EH (cell line): ENCODE results near the gene CACNA2D4.

Experiments
- DNase-seq: peaks from one replicate; pipeline ENCODE4 v3.0.0-alpha.2; 2015; ENCODE audit warnings: low read depth

Gene CACNA2D4

GRCh38 chr12:1844661-1845409, 73.6 kb downstream of the CACNA2D4 start:
- no peak for DNase-seq

- DNase-seq: no peak
Measured at GRCh38 chr12:1844223-1844622, 74.2 kb downstream of the CACNA2D4 start.

- no peak for DNase-seq
Measured at GRCh38 chr12:1843641-1844005, 74.8 kb downstream of the CACNA2D4 start.

- no peak for DNase-seq
Measured at GRCh38 chr12:1842905-1843640, 75.4 kb downstream of the CACNA2D4 start.

- DNase-seq: no peak
Measured at GRCh38 chr12:1842183-1842904, 76.1 kb downstream of the CACNA2D4 start.

GRCh38 chr12:1841586-1842182, 76.8 kb downstream of the CACNA2D4 start:
- DNase-seq: no peak

GRCh38 chr12:1840981-1841425, 77.4 kb downstream of the CACNA2D4 start:
- DNase-seq: no peak

- DNase-seq: no peak
Measured at GRCh38 chr12:1839956-1840951, 78.2 kb downstream of the CACNA2D4 start.

- no peak for DNase-seq
Measured at GRCh38 chr12:1839464-1839863, 79.0 kb downstream of the CACNA2D4 start.

- no peak for DNase-seq
Measured at GRCh38 chr12:1838994-1839365, 79.5 kb downstream of the CACNA2D4 start.

- DNase-seq: no peak
Measured at GRCh38 chr12:1838205-1838993, 80.1 kb downstream of the CACNA2D4 start.

GRCh38 chr12:1837541-1838204, 80.8 kb downstream of the CACNA2D4 start:
- DNase-seq: peak; percentile 69

- DNase-seq: no peak
Measured at GRCh38 chr12:1836854-1837421, 81.5 kb downstream of the CACNA2D4 start.

- DNase-seq: no peak
Measured at GRCh38 chr12:1836241-1836803, 82.1 kb downstream of the CACNA2D4 start.

GRCh38 chr12:1835211-1836131, 83.0 kb downstream of the CACNA2D4 start:
- DNase-seq: no peak

- DNase-seq: no peak
Measured at GRCh38 chr12:1834186-1834925, 84.1 kb downstream of the CACNA2D4 start.

- no peak for DNase-seq
Measured at GRCh38 chr12:1833596-1834028, 84.8 kb downstream of the CACNA2D4 start.
